Measurements from ENCODE around the gene TMED1. TPM values are rescaled to one million over a fixed set of nuclear protein-coding genes. Genes with fewer than 3 reads are reported as not detected.

The TMED1 gene
- total and polyA plus RNA-seq, 9 of the 15 experiments (the other 6 are each of a cell fraction or from before 2014, with no cell fraction given): 0.86 to 30.2 (median 23.5) TPM

DNA sequence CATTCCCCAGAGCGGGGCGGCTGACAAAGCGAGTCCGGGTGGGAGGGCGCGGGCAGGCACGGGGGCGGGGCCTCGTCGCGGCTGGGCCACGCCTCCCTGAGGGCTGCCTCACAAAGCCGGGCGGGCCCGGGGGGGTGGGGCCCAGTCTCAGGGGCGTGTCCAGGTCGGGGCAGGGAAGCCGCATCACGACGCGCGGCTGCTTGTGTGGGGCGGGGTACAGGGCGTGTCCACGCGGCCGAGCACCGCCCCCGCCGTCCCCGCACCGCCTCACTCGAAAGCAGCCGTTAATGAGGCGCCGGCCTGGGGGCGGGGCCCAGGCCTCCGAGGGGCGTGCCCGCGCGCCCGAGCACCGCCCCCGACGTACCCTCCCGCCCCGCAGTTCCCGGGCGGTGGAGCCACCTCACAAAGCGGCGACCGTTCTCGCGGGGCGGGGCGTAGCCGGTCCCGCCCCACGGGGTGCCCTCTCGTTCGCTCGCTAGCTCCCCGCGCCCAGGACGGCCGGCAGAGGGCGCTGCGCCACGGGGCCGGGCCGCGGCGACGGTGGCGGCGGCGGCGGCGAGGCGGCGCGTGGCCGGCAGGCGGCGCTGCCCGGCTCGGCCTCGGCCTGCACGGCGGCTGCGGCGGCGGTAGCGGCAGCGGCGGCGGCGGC, 35.1 kb upstream of the TMED1 start, which contains the start of gene CARM1 (continued):
- TF ChIP-seq ZBTB9 (CRISPR knock-in tag; IDR thresholded peaks at IDR 0.05) (no peak), HES1 (IDR thresholded peaks at IDR 0.05; ENCODE audit: low read depth) (no peak), FOXJ3 (CRISPR knock-in tag; IDR thresholded peaks at IDR 0.05) (no peak), KAT8 (IDR thresholded peaks at IDR 0.05; ENCODE audit: low read depth) (no peak), NFIC (IDR thresholded peaks at IDR 0.05) (no peak), KDM2B (CRISPR knock-in tag; IDR thresholded peaks at IDR 0.05) (no peak), ZNF79 (CRISPR knock-in tag; IDR thresholded peaks at IDR 0.05; ENCODE audit: low read depth) (no peak), CTBP1 (IDR thresholded peaks at IDR 0.05; ENCODE audit: borderline replicate concordance) (peak; percentile 86), NUFIP1 (IDR thresholded peaks at IDR 0.05; ENCODE audit: partially characterized antibody) (no peak), JUN (IDR thresholded peaks at IDR 0.05; ENCODE audit: borderline replicate concordance, low read depth, low read length) (peak; percentile 15; the same call in 1 of the 2 replicates), JUN (CRISPR knock-in tag; IDR thresholded peaks at IDR 0.05; ENCODE audit: borderline replicate concordance) (no peak), ZBTB8A (IDR thresholded peaks at IDR 0.05; ENCODE audit: partially characterized antibody) (no peak), ETV5 (CRISPR knock-in tag; IDR thresholded peaks at IDR 0.05; ENCODE audit: low read depth) (no peak), PURB (CRISPR knock-in tag; IDR thresholded peaks at IDR 0.05; ENCODE audit: low read depth) (no peak)
- TF ChIP-seq, protein P1, sequence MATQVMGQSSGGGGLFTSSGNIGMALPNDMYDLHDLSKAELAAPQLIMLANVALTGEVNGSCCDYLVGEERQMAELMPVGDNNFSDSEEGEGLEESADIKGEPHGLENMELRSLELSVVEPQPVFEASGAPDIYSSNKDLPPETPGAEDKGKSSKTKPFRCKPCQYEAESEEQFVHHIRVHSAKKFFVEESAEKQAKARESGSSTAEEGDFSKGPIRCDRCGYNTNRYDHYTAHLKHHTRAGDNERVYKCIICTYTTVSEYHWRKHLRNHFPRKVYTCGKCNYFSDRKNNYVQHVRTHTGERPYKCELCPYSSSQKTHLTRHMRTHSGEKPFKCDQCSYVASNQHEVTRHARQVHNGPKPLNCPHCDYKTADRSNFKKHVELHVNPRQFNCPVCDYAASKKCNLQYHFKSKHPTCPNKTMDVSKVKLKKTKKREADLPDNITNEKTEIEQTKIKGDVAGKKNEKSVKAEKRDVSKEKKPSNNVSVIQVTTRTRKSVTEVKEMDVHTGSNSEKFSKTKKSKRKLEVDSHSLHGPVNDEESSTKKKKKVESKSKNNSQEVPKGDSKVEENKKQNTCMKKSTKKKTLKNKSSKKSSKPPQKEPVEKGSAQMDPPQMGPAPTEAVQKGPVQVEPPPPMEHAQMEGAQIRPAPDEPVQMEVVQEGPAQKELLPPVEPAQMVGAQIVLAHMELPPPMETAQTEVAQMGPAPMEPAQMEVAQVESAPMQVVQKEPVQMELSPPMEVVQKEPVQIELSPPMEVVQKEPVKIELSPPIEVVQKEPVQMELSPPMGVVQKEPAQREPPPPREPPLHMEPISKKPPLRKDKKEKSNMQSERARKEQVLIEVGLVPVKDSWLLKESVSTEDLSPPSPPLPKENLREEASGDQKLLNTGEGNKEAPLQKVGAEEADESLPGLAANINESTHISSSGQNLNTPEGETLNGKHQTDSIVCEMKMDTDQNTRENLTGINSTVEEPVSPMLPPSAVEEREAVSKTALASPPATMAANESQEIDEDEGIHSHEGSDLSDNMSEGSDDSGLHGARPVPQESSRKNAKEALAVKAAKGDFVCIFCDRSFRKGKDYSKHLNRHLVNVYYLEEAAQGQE (IDR thresholded peaks at IDR 0.05; ENCODE audit: borderline replicate concordance): no peak; the same call in 1 of the 2 replicates
- TF ChIP-seq, protein P1 (CRISPR knock-in tag; IDR thresholded peaks at IDR 0.05; ENCODE audit: low read depth): no peak
- TF ChIP-seq, protein P2, sequence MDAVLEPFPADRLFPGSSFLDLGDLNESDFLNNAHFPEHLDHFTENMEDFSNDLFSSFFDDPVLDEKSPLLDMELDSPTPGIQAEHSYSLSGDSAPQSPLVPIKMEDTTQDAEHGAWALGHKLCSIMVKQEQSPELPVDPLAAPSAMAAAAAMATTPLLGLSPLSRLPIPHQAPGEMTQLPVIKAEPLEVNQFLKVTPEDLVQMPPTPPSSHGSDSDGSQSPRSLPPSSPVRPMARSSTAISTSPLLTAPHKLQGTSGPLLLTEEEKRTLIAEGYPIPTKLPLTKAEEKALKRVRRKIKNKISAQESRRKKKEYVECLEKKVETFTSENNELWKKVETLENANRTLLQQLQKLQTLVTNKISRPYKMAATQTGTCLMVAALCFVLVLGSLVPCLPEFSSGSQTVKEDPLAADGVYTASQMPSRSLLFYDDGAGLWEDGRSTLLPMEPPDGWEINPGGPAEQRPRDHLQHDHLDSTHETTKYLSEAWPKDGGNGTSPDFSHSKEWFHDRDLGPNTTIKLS (IDR thresholded peaks at IDR 0.05; ENCODE audit: borderline replicate concordance, low read depth): no peak

Data from K562 (cell line).